D721Med (cell line): ENCODE results near the gene SYNPR.
A peak's percentile ranks its signal among the peaks of the same experiment; 100 is the strongest.

Experiments
- DNase-seq: peaks from one replicate; pipeline ENCODE4 v3.0.0; 2011; ENCODE audit warnings: low spot score; ENCODE audit not compliant: insufficient read length
- FAIRE-seq: peaks from 2 replicates; lab custom pipeline; 2011; peaks lifted over from hg19 to GRCh38; lab: Jason Lieb, UNC
- CTCF ChIP-seq: IDR thresholded peaks from 2 replicates; pipeline ENCODE4 v1.5.1; 2012; ENCODE audit warnings: mild to moderate bottlenecking, control low read depth; ENCODE audit not compliant: insufficient read depth; ENCODE audit errors: missing control alignments

Gene SYNPR

DNA sequence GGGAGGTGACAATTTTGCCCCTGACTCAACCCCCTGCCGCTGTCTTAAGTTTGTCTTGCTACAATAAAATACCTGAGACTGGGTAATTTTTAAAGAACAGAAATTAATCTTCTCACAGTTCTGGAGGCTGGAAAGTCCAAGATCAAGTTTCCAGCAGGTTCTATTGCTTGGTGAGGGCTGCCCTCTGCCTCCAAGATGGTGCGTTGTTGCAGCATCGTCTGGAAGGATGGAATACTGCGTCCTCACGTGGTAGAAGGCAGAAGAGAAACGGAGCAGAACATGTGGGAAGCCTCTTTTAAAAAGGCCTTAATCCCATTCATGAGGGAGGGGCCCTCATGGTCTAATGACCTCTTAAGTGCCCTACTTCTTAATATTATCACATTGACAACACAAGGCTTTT is 287.1 kb downstream of the SYNPR start:
- peak; percentile 42 for TF ChIP-seq CTCF
- FAIRE-seq = no peak
- no peak for DNase-seq

DNA sequence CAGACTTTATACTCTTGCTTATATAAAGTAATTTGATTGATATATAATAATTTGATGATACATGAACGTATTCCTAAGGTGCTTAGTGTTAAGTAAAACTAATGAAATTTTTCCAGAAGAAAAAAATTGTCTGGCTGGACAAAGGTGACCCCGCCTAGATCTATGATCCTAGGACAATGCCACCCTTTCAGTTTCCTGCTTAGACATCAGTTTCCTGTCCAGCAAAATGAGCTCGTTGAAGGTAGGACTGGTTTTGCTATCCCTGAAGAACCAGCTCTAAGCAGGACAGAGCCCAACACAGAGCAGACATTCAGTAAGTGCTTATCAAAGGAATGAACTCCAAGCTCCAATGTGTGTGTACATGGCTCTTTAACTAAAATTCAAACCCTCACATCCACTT is 293.6 kb downstream of the SYNPR start:
- no peak for FAIRE-seq
- DNase-seq = no peak
- no peak for TF ChIP-seq CTCF

DNA sequence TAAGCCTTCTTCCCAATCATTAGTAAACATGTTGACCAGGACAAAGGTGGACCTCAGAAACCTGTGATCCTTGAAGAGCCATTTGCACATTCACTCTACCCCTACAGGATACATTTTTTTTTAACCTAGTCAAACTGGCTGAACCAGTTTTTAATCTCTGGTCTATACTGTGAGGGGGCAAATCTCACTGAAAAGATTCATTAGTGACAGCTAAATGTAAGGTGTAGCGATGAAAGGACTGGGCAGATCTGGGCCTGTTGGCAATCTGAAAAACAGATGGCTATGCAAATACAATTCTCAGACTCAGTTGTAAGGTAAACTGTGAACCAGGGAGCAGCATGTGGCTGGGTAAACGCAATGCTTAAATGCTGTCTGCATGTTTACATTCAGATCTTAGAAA is 298.7 kb downstream of the SYNPR start:
- no peak for FAIRE-seq

GRCh38 chr3:63578858-63579257 is 300.8 kb downstream of the SYNPR start:
- no peak for TF ChIP-seq CTCF
- FAIRE-seq = no peak
- no peak for DNase-seq

More for the DNA sequence above, 298.7 kb downstream of the SYNPR start:
- no peak for DNase-seq
- no peak for TF ChIP-seq CTCF

- TF ChIP-seq CTCF = no peak
- FAIRE-seq = no peak
These were observed 302.0 kb downstream of the SYNPR start for GRCh38 chr3:63580151-63580550.

GRCh38 chr3:63582943-63583500 is 304.9 kb downstream of the SYNPR start:
- no peak for FAIRE-seq
- no peak for TF ChIP-seq CTCF

More at GRCh38 chr3:63580151-63580550, 302.0 kb downstream of the SYNPR start:
- DNase-seq = no peak

DNA sequence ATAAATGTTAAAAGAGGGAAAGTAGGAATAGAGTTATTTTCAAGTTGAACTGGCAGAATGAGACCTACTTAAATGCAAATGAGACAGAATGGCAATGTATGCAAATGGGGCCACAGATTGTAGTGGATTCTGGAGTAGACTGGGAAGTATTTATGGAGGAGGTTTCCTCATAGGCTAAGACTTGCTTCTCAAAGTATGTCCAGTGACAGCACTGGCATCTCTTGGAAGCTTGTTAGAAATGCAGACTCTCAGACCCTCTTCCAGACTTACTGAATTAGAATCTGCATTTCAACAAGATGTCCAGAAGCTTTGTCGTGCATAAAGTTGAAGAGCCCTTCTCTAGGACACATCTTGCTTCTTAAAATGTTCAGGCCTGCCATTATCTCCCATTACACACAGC is 306.6 kb downstream of the SYNPR start:
- FAIRE-seq (no peak), DNase-seq (no peak)
- TF ChIP-seq CTCF = no peak

More at GRCh38 chr3:63582943-63583500, 304.9 kb downstream of the SYNPR start:
- no peak for DNase-seq
